ENCODE measurements around the gene TRAPPC3. TPM values are rescaled to one million over a fixed set of nuclear protein-coding genes. Genes with fewer than 3 reads are reported as not detected.

Gene TRAPPC3
- total RNA-seq, 1 experiment from 2014 or later: 52.7 TPM

DNA sequence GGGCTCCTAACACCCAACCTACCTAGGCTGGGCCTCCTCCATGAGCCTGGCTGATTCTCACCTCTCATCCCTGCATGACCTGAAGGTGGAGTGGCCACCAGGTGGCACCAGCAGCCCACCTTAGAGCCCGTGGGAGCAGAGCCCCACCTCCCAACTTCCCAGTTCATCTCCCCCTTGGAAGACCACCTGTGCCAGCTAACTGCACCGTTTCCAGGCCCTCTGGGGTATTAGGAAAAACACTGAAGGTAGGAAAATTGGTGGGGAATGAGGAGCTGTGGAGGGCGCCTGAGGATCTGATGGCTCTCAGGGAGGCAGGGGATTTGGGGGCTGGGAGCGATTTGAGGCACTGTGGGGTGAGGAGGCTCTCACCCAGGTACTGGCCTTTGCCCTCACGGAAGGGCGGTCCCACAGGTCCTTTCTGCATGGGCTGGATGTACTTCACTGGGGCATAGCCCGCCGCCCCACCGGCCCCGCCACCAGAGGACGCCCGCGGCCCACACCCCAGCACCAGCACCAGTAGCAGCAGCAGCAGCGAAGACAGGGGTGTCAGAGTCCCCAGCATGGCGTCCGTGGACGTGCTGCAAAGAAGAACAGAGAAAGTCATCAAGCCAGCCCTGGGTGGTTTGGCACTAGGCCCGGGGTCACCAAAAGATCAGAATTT, 49.5 kb downstream of the TRAPPC3 start:
- H2AFZ ChIP-seq (ENCODE audit: low read length): no peak overlapping the region
- no peak overlapping the region for H3K4me2 ChIP-seq (ENCODE audit: insufficient read depth, insufficient read length, low read length)
- no peak overlapping the region for H2BK20ac ChIP-seq (ENCODE audit: low read depth, low read length, poor library complexity, severe bottlenecking)
- H3K27ac ChIP-seq (ENCODE audit: insufficient read length, low read depth, low read length): no peak overlapping the region
- no peak overlapping the region for H3K9ac ChIP-seq (ENCODE audit: extremely low read depth, insufficient read length, low read length)
- Mint-ChIP-seq H3K9me3 (no peaks in the 10 kb centered on the region), H3K27me3 (ENCODE audit: low read depth) (no peaks in the 10 kb centered on the region), H3K27ac (peak overlapping the region in 1 of 3 experiments; percentile 35; a peak in 2 of 7 replicates), H3K36me3 (ENCODE audit: insufficient read depth in 1 of 3, low read depth in 3 of 3) (peaks cover 0 to 7% (median 0%) of the 10 kb centered on the region in 3 experiments; a peak in 2 of 7 replicates), H3K4me3 (no peak overlapping the region), H3K4me1 (peaks cover 16 to 19% of the 10 kb centered on the region in 2 experiments)
- no peak overlapping the region for H2BK5ac ChIP-seq (ENCODE audit: insufficient read length, low read length)
- no peak overlapping the region for H3K18ac ChIP-seq (ENCODE audit: insufficient read length, low read depth, low read length)
- no peak overlapping the region for H3K23ac ChIP-seq (ENCODE audit: insufficient read length, low read depth, low read length)
- no peak overlapping the region for H2BK120ac ChIP-seq (ENCODE audit: low read depth, low read length, poor library complexity, severe bottlenecking)
- no peak overlapping the region for H3K56ac ChIP-seq (ENCODE audit: insufficient read length, low read depth, low read length)
- no peak overlapping the region for H3T11ph ChIP-seq (ENCODE audit: low read length)
- H3K9me3 ChIP-seq (ENCODE audit: control insufficient read depth, low read depth, low read length): no peaks in the 10 kb centered on the region
- no peak overlapping the region for H3K4ac ChIP-seq (ENCODE audit: low read depth, low read length)
- no peaks in the 10 kb centered on the region for H3K79me1 ChIP-seq (ENCODE audit: insufficient read depth, low read depth, low read length, poor library complexity, severe bottlenecking)
- no peaks in the 10 kb centered on the region for H3K79me2 ChIP-seq (ENCODE audit: insufficient read depth, low read length)
- peak; percentile 89 for DNase-seq
- TF ChIP-seq, protein P1, sequence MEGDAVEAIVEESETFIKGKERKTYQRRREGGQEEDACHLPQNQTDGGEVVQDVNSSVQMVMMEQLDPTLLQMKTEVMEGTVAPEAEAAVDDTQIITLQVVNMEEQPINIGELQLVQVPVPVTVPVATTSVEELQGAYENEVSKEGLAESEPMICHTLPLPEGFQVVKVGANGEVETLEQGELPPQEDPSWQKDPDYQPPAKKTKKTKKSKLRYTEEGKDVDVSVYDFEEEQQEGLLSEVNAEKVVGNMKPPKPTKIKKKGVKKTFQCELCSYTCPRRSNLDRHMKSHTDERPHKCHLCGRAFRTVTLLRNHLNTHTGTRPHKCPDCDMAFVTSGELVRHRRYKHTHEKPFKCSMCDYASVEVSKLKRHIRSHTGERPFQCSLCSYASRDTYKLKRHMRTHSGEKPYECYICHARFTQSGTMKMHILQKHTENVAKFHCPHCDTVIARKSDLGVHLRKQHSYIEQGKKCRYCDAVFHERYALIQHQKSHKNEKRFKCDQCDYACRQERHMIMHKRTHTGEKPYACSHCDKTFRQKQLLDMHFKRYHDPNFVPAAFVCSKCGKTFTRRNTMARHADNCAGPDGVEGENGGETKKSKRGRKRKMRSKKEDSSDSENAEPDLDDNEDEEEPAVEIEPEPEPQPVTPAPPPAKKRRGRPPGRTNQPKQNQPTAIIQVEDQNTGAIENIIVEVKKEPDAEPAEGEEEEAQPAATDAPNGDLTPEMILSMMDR (conservative IDR thresholded peaks at IDR 0.05): peak; percentile 88
- no peak overlapping the region for H4K5ac ChIP-seq (ENCODE audit: insufficient read length, low read depth, low read length)
- H3K14ac ChIP-seq (ENCODE audit: insufficient read depth, low read length): no peak overlapping the region
- no peak overlapping the region for H2AK5ac ChIP-seq (ENCODE audit: insufficient read length, low read length)
- H4K8ac ChIP-seq (replicated peaks; ENCODE audit: insufficient read length, low read depth, low read length): no peak overlapping the region
- H3K4me1 ChIP-seq (ENCODE audit: insufficient read depth, low read length): no peaks in the 10 kb centered on the region
- no peak overlapping the region for H2BK12ac ChIP-seq (ENCODE audit: insufficient read length, low read depth, low read length)
- no CpG with 5 or more reads among the region's 18 CpGs for WGBS (ENCODE audit: extremely low coverage, insufficient read length, low lambda C conversion rate)
- H4K91ac ChIP-seq (ENCODE audit: insufficient read length, low read depth, low read length): no peak overlapping the region
- no peaks in the 10 kb centered on the region for H3K27me3 ChIP-seq (ENCODE audit: insufficient read depth, low read length)
- H3K23me2 ChIP-seq (ENCODE audit: insufficient read length, low read depth, low read length, poor library complexity, severe bottlenecking): no peaks in the 10 kb centered on the region
- H4K20me1 ChIP-seq (ENCODE audit: control insufficient read depth, insufficient read depth, insufficient read length): no peaks in the 10 kb centered on the region
- no peak overlapping the region for H2BK15ac ChIP-seq (ENCODE audit: low read depth, low read length)
